A549 (cell line): ENCODE measurements around the gene FAF1.

ENCODE experiments used
- RAD21 ChIP-seq, 2 experiments: fragments of >200 bp in 1 of 2; sonication (Bioruptor Twin) in 1 of 2; formaldehyde crosslinking in 1 of 2; IDR thresholded peaks in 1 of 2; conservative IDR thresholded peaks in 1 of 2; 2 replicates in 1 of 2; 3 replicates in 1 of 2; pipeline ENCODE4 v1.6.1; 2012 to 2018; ENCODE audit warnings: inconsistent platforms in 1 of 2
- ZC3H11A ChIP-seq: fragments of 450-650 bp; IDR thresholded peaks from 2 replicates; pipeline ENCODE4 v1.6.1; 2014; ENCODE audit warnings: antibody characterized with exemption, mild to moderate bottlenecking

GRCh38 chr1:50829014-50829958 is 130.8 kb downstream of the FAF1 start:
- TF ChIP-seq RAD21 (conservative IDR thresholded peaks at IDR 0.05 in 1 of 2, IDR thresholded peaks at IDR 0.05 in 1 of 2), result no peak
- no peak for TF ChIP-seq ZC3H11A
